HG02938 (cell line): ENCODE data around the gene CARMIL1.
"Not testable (repeated sequence)": the region's sequence is repeated elsewhere in the genome, so short reads cannot be mapped to it uniquely, and the experiment has no call there.

Source experiments
- ATAC-seq: cut with Tn5 transposase; IDR thresholded peaks from one replicate; pipeline ENCODE4 v1.9.1; 2021; ENCODE audit warnings: mild to moderate bottlenecking, moderate library complexity; ENCODE audit not compliant: unreplicated experiment

Gene CARMIL1

GRCh38 chr6:25548451-25548850, 269.3 kb downstream of the CARMIL1 start:
- ATAC-seq = no peak

- ATAC-seq = no peak
Measured at GRCh38 chr6:25550631-25551030, 271.5 kb downstream of the CARMIL1 start.

GRCh38 chr6:25553502-25553901, 274.3 kb downstream of the CARMIL1 start:
- ATAC-seq = no peak

GRCh38 chr6:25555188-25555587, 276.0 kb downstream of the CARMIL1 start:
- ATAC-seq = no peak

GRCh38 chr6:25556516-25556915, 277.3 kb downstream of the CARMIL1 start:
- peak; percentile 51 for ATAC-seq

GRCh38 chr6:25558155-25558817, 279.1 kb downstream of the CARMIL1 start:
- no peak for ATAC-seq

GRCh38 chr6:25560865-25561264, 281.7 kb downstream of the CARMIL1 start:
- ATAC-seq = no peak

- no peak for ATAC-seq
Measured at GRCh38 chr6:25564943-25565342, 285.8 kb downstream of the CARMIL1 start.

- no peak for ATAC-seq
Measured at GRCh38 chr6:25570578-25570977, 291.4 kb downstream of the CARMIL1 start.

- no peak for ATAC-seq
Measured at GRCh38 chr6:25576919-25577318, 297.7 kb downstream of the CARMIL1 start.

GRCh38 chr6:25578538-25578937, 299.4 kb downstream of the CARMIL1 start:
- no peak for ATAC-seq

- no peak for ATAC-seq
Measured at GRCh38 chr6:25579391-25579883, 300.3 kb downstream of the CARMIL1 start.

- ATAC-seq = no peak
Measured at GRCh38 chr6:25579902-25580495, 300.8 kb downstream of the CARMIL1 start.

GRCh38 chr6:25582101-25582500, 302.9 kb downstream of the CARMIL1 start:
- ATAC-seq = no peak

GRCh38 chr6:25583099-25583498, 303.9 kb downstream of the CARMIL1 start:
- ATAC-seq = no peak

GRCh38 chr6:25583906-25584305, 304.7 kb downstream of the CARMIL1 start:
- no peak for ATAC-seq

GRCh38 chr6:25585225-25585624, 306.1 kb downstream of the CARMIL1 start:
- no peak for ATAC-seq

GRCh38 chr6:25586119-25586518, 306.9 kb downstream of the CARMIL1 start:
- not testable (repeated sequence) for ATAC-seq

- no peak for ATAC-seq
Measured at GRCh38 chr6:25586927-25587326, 307.8 kb downstream of the CARMIL1 start.

- ATAC-seq = no peak
Measured at GRCh38 chr6:25590986-25591385, 311.8 kb downstream of the CARMIL1 start.

GRCh38 chr6:25596928-25597818, 318.0 kb downstream of the CARMIL1 start:
- ATAC-seq = no peak
